Activated CD8-positive, alpha-beta T cell treated with anti-CD3 and anti-CD28 coated beads for 36 hours (primary cell): ENCODE data around the gene KCNQ1OT1. TPM values are rescaled to one million over a fixed set of nuclear protein-coding genes. Genes with fewer than 3 reads are reported as not detected.
A peak's percentile ranks its signal among the peaks of the same experiment; 100 is the strongest.

ENCODE experiments used
- ATAC-seq: fragments of 200-7000 bp; cut with Tn5 transposase; one replicate; pipeline ENCODE4 v1.10.0; 2021; ENCODE audit warnings: mild to moderate bottlenecking, moderate library complexity
- CTCF ChIA-PET: fragments of 350-600 bp; sonication (Branson Sonifier 250); formaldehyde crosslinking; loops from one replicate; lab custom pipeline; 2021; ENCODE audit warnings: antibody characterized with exemption; lab: Charles Lee
- POLR2A ChIA-PET: fragments of 350-600 bp; sonication (Branson Sonifier 250); formaldehyde crosslinking; loops from one replicate; lab custom pipeline; 2021; ENCODE audit warnings: antibody characterized with exemption; lab: Charles Lee
- DNase-seq: peaks from one replicate; pipeline ENCODE4 v3.0.0-alpha.2; 2020
- H3K27ac Mint-ChIP-seq: one replicate; pipeline ENCODE4 v1.8.0; 2021; ENCODE audit warnings: mild to moderate bottlenecking, mixed read lengths
- H3K27me3 Mint-ChIP-seq: one replicate; pipeline ENCODE4 v1.8.0; 2021; ENCODE audit warnings: mixed read lengths
- H3K36me3 Mint-ChIP-seq: one replicate; pipeline ENCODE4 v1.8.0; 2021; ENCODE audit warnings: low read depth, mixed read lengths
- H3K4me1 Mint-ChIP-seq: one replicate; pipeline ENCODE4 v1.8.0; 2021; ENCODE audit warnings: low read depth, mixed read lengths
- H3K4me3 Mint-ChIP-seq: one replicate; pipeline ENCODE4 v1.8.0; 2021; ENCODE audit warnings: mild to moderate bottlenecking, moderate library complexity, mixed read lengths
- H3K9me3 Mint-ChIP-seq: one replicate; pipeline ENCODE4 v1.8.0; 2021; ENCODE audit warnings: mixed read lengths
- intact Hi-C: fragments of 100-400 bp; cut with micrococcal nuclease; formaldehyde crosslinking; loops from one replicate; pipeline ENCODE4 v1.10.0; 2022
- total RNA-seq, 2 experiments: library from RNA; stranded (reverse); gene quantifications; one replicate each; pipeline ENCODE4 v1.2.3, GENCODE V29; 2021
- TF ChIP-seq, protein P1 (sequence below): fragments of 200-600 bp; IDR thresholded peaks from one replicate; pipeline ENCODE4 v1.8.0; 2022; ENCODE audit warnings: antibody characterized with exemption, mild to moderate bottlenecking

Gene KCNQ1OT1
- total RNA-seq, 2 experiments from 2014 or later, result 0.22 to 0.23 TPM

DNA sequence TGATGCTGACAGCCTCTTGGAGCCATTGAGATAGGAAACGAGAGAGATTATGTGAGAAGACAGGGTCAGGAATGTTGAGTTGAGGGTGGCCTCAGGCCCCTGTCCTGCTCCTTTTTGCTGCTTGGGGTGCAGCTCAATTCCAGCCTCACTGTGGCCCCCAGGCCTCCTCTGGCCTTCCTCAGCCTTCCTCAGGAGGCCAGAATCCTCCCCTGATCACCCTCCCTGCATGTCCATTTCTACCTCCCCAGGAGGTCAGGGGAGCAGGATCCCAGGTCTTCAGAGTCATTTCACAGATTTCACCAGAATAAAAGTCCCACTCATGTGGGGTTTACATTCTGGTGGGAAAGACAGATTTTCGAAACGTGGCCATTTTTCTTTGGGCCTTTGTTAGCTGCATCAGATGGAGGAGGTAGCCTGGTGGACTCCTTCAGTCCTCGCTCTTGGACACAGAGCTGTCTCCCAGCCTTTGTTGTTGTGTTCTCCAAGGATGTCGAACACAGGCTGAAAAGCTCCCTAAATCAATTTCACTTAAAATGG, 2.2 kb upstream of the KCNQ1OT1 start:
- H3K4me3 Mint-ChIP-seq, result no peak overlapping the region
- H3K4me1 Mint-ChIP-seq, result peaks cover 13% of the 10 kb centered on the region
- intact Hi-C loops, result no loop called here
- no peak for ATAC-seq
- ChIA-PET POLR2A (interaction anchor here (0.6 kb wide), 1 partner anchor 383 kb away, joined by 3 read pairs; no protein-coding TSS in a partner anchor), CTCF (interaction anchor here (1.2 kb wide), 1 partner anchor 190 kb away, joined by 6 read pairs; no protein-coding TSS in a partner anchor)
- H3K27ac Mint-ChIP-seq, result no peak overlapping the region
- TF ChIP-seq, protein P1, sequence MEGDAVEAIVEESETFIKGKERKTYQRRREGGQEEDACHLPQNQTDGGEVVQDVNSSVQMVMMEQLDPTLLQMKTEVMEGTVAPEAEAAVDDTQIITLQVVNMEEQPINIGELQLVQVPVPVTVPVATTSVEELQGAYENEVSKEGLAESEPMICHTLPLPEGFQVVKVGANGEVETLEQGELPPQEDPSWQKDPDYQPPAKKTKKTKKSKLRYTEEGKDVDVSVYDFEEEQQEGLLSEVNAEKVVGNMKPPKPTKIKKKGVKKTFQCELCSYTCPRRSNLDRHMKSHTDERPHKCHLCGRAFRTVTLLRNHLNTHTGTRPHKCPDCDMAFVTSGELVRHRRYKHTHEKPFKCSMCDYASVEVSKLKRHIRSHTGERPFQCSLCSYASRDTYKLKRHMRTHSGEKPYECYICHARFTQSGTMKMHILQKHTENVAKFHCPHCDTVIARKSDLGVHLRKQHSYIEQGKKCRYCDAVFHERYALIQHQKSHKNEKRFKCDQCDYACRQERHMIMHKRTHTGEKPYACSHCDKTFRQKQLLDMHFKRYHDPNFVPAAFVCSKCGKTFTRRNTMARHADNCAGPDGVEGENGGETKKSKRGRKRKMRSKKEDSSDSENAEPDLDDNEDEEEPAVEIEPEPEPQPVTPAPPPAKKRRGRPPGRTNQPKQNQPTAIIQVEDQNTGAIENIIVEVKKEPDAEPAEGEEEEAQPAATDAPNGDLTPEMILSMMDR, result no peak
- no peaks in the 10 kb centered on the region for H3K27me3 Mint-ChIP-seq
- H3K9me3 Mint-ChIP-seq, result peaks cover 10% of the 10 kb centered on the region
- H3K36me3 Mint-ChIP-seq, result peaks cover 8% of the 10 kb centered on the region
- DNase-seq, result no peak

DNA sequence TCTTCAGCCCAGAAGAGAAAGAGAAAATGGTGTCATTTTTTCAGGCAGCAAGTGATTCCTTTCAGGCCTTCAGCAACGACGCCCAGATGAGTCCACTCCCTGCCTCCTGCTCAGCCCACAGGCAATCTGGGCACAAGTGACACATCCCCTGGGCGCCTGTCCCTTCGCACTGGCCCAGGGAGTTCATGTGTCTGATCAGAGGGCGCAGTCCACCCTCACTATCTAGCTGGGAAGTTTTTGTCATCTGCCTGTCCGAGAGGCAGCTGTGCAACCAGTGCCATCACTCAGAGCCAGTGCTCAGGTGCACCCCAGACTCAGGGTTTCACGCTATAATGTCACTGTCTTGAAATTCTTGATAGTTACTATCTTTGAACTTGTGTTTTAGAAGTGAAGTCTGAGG, 1.4 kb upstream of the KCNQ1OT1 start:
- Mint-ChIP-seq H3K27ac (peak overlapping the region; percentile 38), H3K4me3 (peak overlapping the region; percentile 66), H3K9me3 (peaks cover 7% of the 10 kb centered on the region), H3K27me3 (no peaks in the 10 kb centered on the region), H3K4me1 (peaks cover 13% of the 10 kb centered on the region), H3K36me3 (peaks cover 8% of the 10 kb centered on the region)
- DNase-seq (no peak), ATAC-seq (no peak)
- TF ChIP-seq, protein P1, result no peak
- intact Hi-C loops, result no loop called here
- POLR2A ChIA-PET, result interaction anchor here (0.6 kb wide), 1 partner anchor 384 kb away, joined by 3 read pairs; no protein-coding TSS in a partner anchor
- CTCF ChIA-PET, result no interaction called here

- intact Hi-C loops, result no loop called here
- POLR2A ChIA-PET, result interaction anchor here (0.6 to 1.0 kb wide), 3 partner anchors 10 to 187 kb away, joined by 3 read pairs; no protein-coding TSS in a partner anchor
- TF ChIP-seq, protein P1, result no peak
- peaks cover 1% of the 10 kb centered on the region for H3K9me3 Mint-ChIP-seq
- H3K4me1 Mint-ChIP-seq, result peaks cover 13% of the 10 kb centered on the region
- H3K27me3 Mint-ChIP-seq, result no peaks in the 10 kb centered on the region
- ATAC-seq (peak; percentile 11), DNase-seq (peak; percentile 54)
- H3K27ac Mint-ChIP-seq, result peak overlapping the region; percentile 38
- H3K4me3 Mint-ChIP-seq, result peak overlapping the region; percentile 78
- CTCF ChIA-PET, result no interaction called here
- H3K36me3 Mint-ChIP-seq, result peaks cover 6% of the 10 kb centered on the region
Observed at GRCh38 chr11:2700415-2701211, 819 bp upstream of the KCNQ1OT1 start.

- no peak for ATAC-seq
- ChIA-PET POLR2A (interaction anchor here (0.7 to 1.0 kb wide), 2 partner anchors 11 to 204 kb away, joined by 3 read pairs; no protein-coding TSS in a partner anchor), CTCF (no interaction called here)
- peak overlapping the region; percentile 78 for H3K4me3 Mint-ChIP-seq
- no peaks in the 10 kb centered on the region for H3K9me3 Mint-ChIP-seq
- H3K27me3 Mint-ChIP-seq, result no peaks in the 10 kb centered on the region
- peaks cover 13% of the 10 kb centered on the region for H3K4me1 Mint-ChIP-seq
- DNase-seq, result peak; percentile 16
- peaks cover 6% of the 10 kb centered on the region for H3K36me3 Mint-ChIP-seq
- peak overlapping the region; percentile 41 for H3K27ac Mint-ChIP-seq
- TF ChIP-seq, protein P1, result no peak
- intact Hi-C loops, result no loop called here
Observed at GRCh38 chr11:2699185-2699530, 636 bp downstream of the KCNQ1OT1 start.
